Germinal center (tissue), 1 donor: ENCODE data around the gene RGS7BP.
"Not testable (repeated sequence)": the region's sequence is repeated elsewhere in the genome, so short reads cannot be mapped to it uniquely, and the experiment has no call there.

ENCODE experiments used
- DNase-seq: peaks from one replicate; pipeline ENCODE4 v3.0.0; 2012; ENCODE audit warnings: mixed read lengths, low spot score

Gene RGS7BP

GRCh38 chr5:64558641-64559040, 52.8 kb downstream of the RGS7BP start:
- not testable (repeated sequence) for DNase-seq

GRCh38 chr5:64566310-64566916, 60.6 kb downstream of the RGS7BP start:
- DNase-seq, result no peak

- no peak for DNase-seq
These were observed 64.0 kb downstream of the RGS7BP start for GRCh38 chr5:64569858-64570257.

- no peak for DNase-seq
These were observed 64.7 kb downstream of the RGS7BP start for GRCh38 chr5:64570395-64570996.

GRCh38 chr5:64575561-64575960, 69.7 kb downstream of the RGS7BP start:
- no peak for DNase-seq

- no peak for DNase-seq
These were observed 70.4 kb downstream of the RGS7BP start for GRCh38 chr5:64576250-64576649.

- no peak for DNase-seq
These were observed 79.8 kb downstream of the RGS7BP start for GRCh38 chr5:64585646-64586045.

GRCh38 chr5:64587370-64587769, 81.6 kb downstream of the RGS7BP start:
- no peak for DNase-seq

GRCh38 chr5:64592730-64593341, 87.0 kb downstream of the RGS7BP start:
- no peak for DNase-seq

GRCh38 chr5:64594025-64594424, 88.2 kb downstream of the RGS7BP start:
- DNase-seq, result no peak

GRCh38 chr5:64594601-64595000, 88.8 kb downstream of the RGS7BP start:
- no peak for DNase-seq

GRCh38 chr5:64595031-64595855, 89.4 kb downstream of the RGS7BP start:
- peak; percentile 3 for DNase-seq

GRCh38 chr5:64599226-64599625, 93.4 kb downstream of the RGS7BP start:
- no peak for DNase-seq

GRCh38 chr5:64603676-64604075, 97.9 kb downstream of the RGS7BP start:
- no peak for DNase-seq

GRCh38 chr5:64606926-64607325, 101.1 kb downstream of the RGS7BP start:
- DNase-seq, result no peak

GRCh38 chr5:64612344-64612961, 106.6 kb downstream of the RGS7BP start:
- no peak for DNase-seq

GRCh38 chr5:64615895-64616294, 110.1 kb downstream of the RGS7BP start:
- no peak for DNase-seq

- DNase-seq, result no peak
These were observed 113.8 kb downstream of the RGS7BP start for GRCh38 chr5:64619609-64620008.

- DNase-seq, result no peak
These were observed 117.2 kb downstream of the RGS7BP start for GRCh38 chr5:64622991-64623390.

- no peak for DNase-seq
These were observed 119.9 kb downstream of the RGS7BP start for GRCh38 chr5:64625678-64626077.

GRCh38 chr5:64628901-64629300, 123.1 kb downstream of the RGS7BP start:
- no peak for DNase-seq

GRCh38 chr5:64629841-64630240, 124.0 kb downstream of the RGS7BP start:
- DNase-seq, result no peak
